ENCODE measurements around the gene DCAF5. TPM values are rescaled to one million over a fixed set of nuclear protein-coding genes. Genes with fewer than 3 reads are reported as not detected.

DCAF5 gene
- polyA plus RNA-seq, 1 donor: 66.6 TPM

- peak; percentile 53 for DNase-seq
Observed at GRCh38 chr14:69008421-69008884, 144.5 kb downstream of the DCAF5 start.

GRCh38 chr14:69006346-69006745 is 146.6 kb downstream of the DCAF5 start:
- DNase-seq: no peak

GRCh38 chr14:69005432-69006148 is 147.3 kb downstream of the DCAF5 start:
- DNase-seq: no peak

GRCh38 chr14:69004731-69005431 is 148.0 kb downstream of the DCAF5 start:
- DNase-seq: no peak

GRCh38 chr14:69003626-69004025 is 149.3 kb downstream of the DCAF5 start:
- no peak for DNase-seq

- no peak for DNase-seq
Observed at GRCh38 chr14:69002069-69002468, 150.8 kb downstream of the DCAF5 start.

- no peak for DNase-seq
Observed at GRCh38 chr14:69001375-69001774, 151.5 kb downstream of the DCAF5 start.

Other genes with a start within 250 kb of the DCAF5 start
- 73.0 TPM for gene ACTN1, start 173.8 kb downstream of the DCAF5 start, polyA plus RNA-seq (ENCODE audit: insufficient read length)
- 35.6 TPM for gene EXD2, start 38.4 kb upstream of the DCAF5 start, polyA plus RNA-seq (ENCODE audit: insufficient read length)
- gene GALNT16, start 107.0 kb upstream of the DCAF5 start, polyA plus RNA-seq (ENCODE audit: insufficient read length): 2.7 TPM
- gene ERH, start 245.2 kb upstream of the DCAF5 start, polyA plus RNA-seq (ENCODE audit: insufficient read length): 350 TPM
- 93.1 TPM for gene SLC39A9, start 245.6 kb upstream of the DCAF5 start, polyA plus RNA-seq (ENCODE audit: insufficient read length)

All from left kidney (tissue), 2 donors.